GM12873 (cell line): ENCODE results near the gene SETX.

Experiments
- TF ChIP-seq, protein P1 (sequence below): IDR thresholded peaks from 2 replicates; pipeline ENCODE4 v1.5.1; 2012; ENCODE audit warnings: low read depth, mild to moderate bottlenecking, moderate library complexity, low read length, control low read depth; ENCODE audit not compliant: insufficient read depth; ENCODE audit errors: missing control alignments

SETX gene

DNA sequence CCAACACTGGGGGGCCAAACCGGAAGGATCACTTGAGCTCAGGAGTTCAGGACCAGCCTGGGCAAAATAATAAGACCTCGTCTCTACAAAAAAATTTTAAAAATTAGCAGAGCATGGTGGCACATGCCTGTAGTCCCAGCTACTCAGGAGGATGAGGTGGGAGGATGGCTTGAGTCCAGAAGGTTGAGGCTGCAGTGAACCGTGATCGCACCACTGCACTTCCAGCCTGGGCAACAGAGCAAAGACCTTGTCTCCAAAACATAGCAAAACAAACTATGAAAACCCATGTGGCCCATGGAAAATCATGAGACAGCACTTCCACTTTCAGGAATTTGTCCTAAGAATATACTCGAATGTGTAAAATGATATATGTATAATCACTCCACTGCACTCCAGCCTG is 6.1 kb downstream of the SETX start:
- TF ChIP-seq, protein P1, sequence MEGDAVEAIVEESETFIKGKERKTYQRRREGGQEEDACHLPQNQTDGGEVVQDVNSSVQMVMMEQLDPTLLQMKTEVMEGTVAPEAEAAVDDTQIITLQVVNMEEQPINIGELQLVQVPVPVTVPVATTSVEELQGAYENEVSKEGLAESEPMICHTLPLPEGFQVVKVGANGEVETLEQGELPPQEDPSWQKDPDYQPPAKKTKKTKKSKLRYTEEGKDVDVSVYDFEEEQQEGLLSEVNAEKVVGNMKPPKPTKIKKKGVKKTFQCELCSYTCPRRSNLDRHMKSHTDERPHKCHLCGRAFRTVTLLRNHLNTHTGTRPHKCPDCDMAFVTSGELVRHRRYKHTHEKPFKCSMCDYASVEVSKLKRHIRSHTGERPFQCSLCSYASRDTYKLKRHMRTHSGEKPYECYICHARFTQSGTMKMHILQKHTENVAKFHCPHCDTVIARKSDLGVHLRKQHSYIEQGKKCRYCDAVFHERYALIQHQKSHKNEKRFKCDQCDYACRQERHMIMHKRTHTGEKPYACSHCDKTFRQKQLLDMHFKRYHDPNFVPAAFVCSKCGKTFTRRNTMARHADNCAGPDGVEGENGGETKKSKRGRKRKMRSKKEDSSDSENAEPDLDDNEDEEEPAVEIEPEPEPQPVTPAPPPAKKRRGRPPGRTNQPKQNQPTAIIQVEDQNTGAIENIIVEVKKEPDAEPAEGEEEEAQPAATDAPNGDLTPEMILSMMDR = no peak

GRCh38 chr9:132346177-132346576 is 8.6 kb downstream of the SETX start:
- TF ChIP-seq, protein P1 = no peak

DNA sequence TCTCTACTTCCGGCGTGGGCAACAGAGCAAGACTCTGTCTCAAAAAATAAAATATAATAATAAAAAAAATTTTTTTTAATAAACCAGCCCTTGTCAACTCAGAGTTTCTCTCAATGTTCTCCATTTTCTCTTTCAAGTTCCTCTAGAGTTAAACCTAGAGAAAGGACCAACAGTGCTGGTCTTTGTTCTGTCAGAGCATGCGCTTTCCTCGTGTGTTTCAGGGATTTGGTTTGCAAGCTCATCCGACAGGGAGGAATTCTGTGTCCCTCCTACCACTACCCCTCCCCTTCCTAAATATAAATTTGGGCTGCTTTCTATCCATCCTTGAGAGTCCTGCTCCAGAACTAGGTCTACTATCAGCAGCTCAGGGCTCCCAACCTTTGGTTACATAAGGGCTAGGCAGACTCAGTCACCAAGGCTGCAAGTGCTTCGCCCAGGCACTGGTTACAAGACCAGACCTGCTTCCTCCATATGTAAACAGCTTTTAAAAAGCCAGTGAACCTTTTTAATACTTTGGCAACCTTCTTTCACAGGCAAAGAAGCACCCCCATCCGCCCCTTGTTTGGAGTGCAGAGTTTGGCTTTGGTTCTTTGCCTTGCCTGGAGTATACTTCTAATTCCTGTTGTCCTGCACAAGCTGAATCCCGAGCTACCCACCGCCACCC is 13.5 kb downstream of the SETX start:
- TF ChIP-seq, protein P1 = no peak

DNA sequence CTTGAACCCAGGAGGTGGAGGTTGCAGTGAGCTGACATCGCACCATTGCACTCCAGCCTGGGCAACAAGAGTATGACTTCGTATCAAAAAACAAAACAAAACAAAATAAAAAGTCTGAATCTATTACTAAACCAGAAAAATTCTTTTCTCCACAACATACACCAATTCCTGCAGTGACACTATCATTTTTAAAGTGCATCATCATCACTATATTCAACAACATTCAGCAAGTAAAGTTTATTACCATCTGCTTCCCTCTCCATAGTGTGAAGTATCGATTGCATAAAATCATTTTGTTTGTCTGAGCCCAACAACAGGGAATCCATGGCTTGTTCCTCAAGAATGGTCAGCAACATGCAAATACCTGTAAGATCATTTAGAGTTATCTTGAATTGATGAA is 20.4 kb downstream of the SETX start:
- TF ChIP-seq, protein P1 = no peak

GRCh38 chr9:132333556-132333955 is 21.2 kb downstream of the SETX start:
- TF ChIP-seq, protein P1 = no peak

- TF ChIP-seq, protein P1 = no peak
These were observed 26.2 kb downstream of the SETX start for GRCh38 chr9:132328580-132328979.

GRCh38 chr9:132327537-132327936 is 27.2 kb downstream of the SETX start:
- TF ChIP-seq, protein P1 = no peak
